Measurements from ENCODE around the gene CACNA2D3. TPM values are rescaled to one million over a fixed set of nuclear protein-coding genes. Genes with fewer than 3 reads are reported as not detected.

Gene CACNA2D3
- total RNA-seq, 4 donors from 2014 or later: 0.55 to 3.4 (median 1.6) TPM

GRCh38 chr3:54939557-54940300, 817.4 kb downstream of the CACNA2D3 start:
- 47% methylated on average over 6 of the region's 6 CpGs; no CpG with 5 or more reads in 1 of the 2 donors for WGBS, 2 donors (ENCODE audit: low coverage in 1 of 2)
- no peak overlapping the region for H3K4me3 ChIP-seq
- TF ChIP-seq POLR2AphosphoS5 (IDR thresholded peaks at IDR 0.05): no peak
- no peak for TF ChIP-seq EP300 (IDR thresholded peaks at IDR 0.05; ENCODE audit: low read depth)
- TF ChIP-seq, protein P1, sequence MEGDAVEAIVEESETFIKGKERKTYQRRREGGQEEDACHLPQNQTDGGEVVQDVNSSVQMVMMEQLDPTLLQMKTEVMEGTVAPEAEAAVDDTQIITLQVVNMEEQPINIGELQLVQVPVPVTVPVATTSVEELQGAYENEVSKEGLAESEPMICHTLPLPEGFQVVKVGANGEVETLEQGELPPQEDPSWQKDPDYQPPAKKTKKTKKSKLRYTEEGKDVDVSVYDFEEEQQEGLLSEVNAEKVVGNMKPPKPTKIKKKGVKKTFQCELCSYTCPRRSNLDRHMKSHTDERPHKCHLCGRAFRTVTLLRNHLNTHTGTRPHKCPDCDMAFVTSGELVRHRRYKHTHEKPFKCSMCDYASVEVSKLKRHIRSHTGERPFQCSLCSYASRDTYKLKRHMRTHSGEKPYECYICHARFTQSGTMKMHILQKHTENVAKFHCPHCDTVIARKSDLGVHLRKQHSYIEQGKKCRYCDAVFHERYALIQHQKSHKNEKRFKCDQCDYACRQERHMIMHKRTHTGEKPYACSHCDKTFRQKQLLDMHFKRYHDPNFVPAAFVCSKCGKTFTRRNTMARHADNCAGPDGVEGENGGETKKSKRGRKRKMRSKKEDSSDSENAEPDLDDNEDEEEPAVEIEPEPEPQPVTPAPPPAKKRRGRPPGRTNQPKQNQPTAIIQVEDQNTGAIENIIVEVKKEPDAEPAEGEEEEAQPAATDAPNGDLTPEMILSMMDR (IDR thresholded peaks at IDR 0.05): no peak
- no peak for TF ChIP-seq POLR2A (IDR thresholded peaks at IDR 0.05)
- no peaks in the 10 kb centered on the region for H3K27me3 ChIP-seq
- DNase-seq: no peak
- no peaks in the 10 kb centered on the region for H3K36me3 ChIP-seq
- no peaks in the 10 kb centered on the region for H3K9me3 ChIP-seq
- H3K27ac ChIP-seq: no peak overlapping the region
- in situ Hi-C loops (cut with MboI; ENCODE audit: low pct_ligation_motif_present in 1 of 4, low pct_unique_long_range_greater_than_20kb in 1 of 4, low sequenced_read_pairs in 3 of 4): no loop called here
- no peaks in the 10 kb centered on the region for H3K4me1 ChIP-seq
- intact Hi-C loops (cut with DNase I; ENCODE audit: low total_unique reads): no loop called here

- in situ Hi-C loops (cut with MboI; ENCODE audit: low pct_ligation_motif_present in 1 of 4, low pct_unique_long_range_greater_than_20kb in 1 of 4, low sequenced_read_pairs in 3 of 4): no loop called here
- TF ChIP-seq POLR2AphosphoS5 (IDR thresholded peaks at IDR 0.05) (no peak), EP300 (IDR thresholded peaks at IDR 0.05; ENCODE audit: low read depth) (no peak), POLR2A (IDR thresholded peaks at IDR 0.05) (no peak)
- TF ChIP-seq, protein P1 (IDR thresholded peaks at IDR 0.05): no peak
Observed at GRCh38 chr3:54940971-54941370, 818.6 kb downstream of the CACNA2D3 start.

GRCh38 chr3:54941690-54942362, 819.5 kb downstream of the CACNA2D3 start:
- in situ Hi-C loops (cut with MboI; ENCODE audit: low pct_ligation_motif_present in 1 of 4, low pct_unique_long_range_greater_than_20kb in 1 of 4, low sequenced_read_pairs in 3 of 4): no loop called here
- Histone ChIP-seq H3K27me3 (no peaks in the 10 kb centered on the region), H3K4me3 (no peak overlapping the region), H3K27ac (no peak overlapping the region), H3K36me3 (no peaks in the 10 kb centered on the region), H3K9me3 (no peaks in the 10 kb centered on the region), H3K4me1 (no peaks in the 10 kb centered on the region)
- TF ChIP-seq, protein P1 (IDR thresholded peaks at IDR 0.05): no peak
- TF ChIP-seq POLR2A (IDR thresholded peaks at IDR 0.05) (no peak), POLR2AphosphoS5 (IDR thresholded peaks at IDR 0.05) (no peak), EP300 (IDR thresholded peaks at IDR 0.05; ENCODE audit: low read depth) (no peak)
- 60 to 78% methylated on average over 3 to 7 of the region's 7 CpGs for WGBS, 2 donors (ENCODE audit: low coverage in 1 of 2)
- DNase-seq: no peak
- intact Hi-C loops (cut with DNase I; ENCODE audit: low total_unique reads): no loop called here

More at GRCh38 chr3:54940971-54941370, 818.6 kb downstream of the CACNA2D3 start:
- H3K9me3 ChIP-seq: no peaks in the 10 kb centered on the region
- 74 to 76% methylated on average over 2 of the region's 2 CpGs for WGBS, 2 donors (ENCODE audit: low coverage in 1 of 2)
- no peak for DNase-seq
- intact Hi-C loops (cut with DNase I; ENCODE audit: low total_unique reads): no loop called here
- H3K4me1 ChIP-seq: no peaks in the 10 kb centered on the region
- no peaks in the 10 kb centered on the region for H3K36me3 ChIP-seq
- no peak overlapping the region for H3K4me3 ChIP-seq
- H3K27ac ChIP-seq: no peak overlapping the region
- H3K27me3 ChIP-seq: no peaks in the 10 kb centered on the region

GRCh38 chr3:54949491-54950044, 827.2 kb downstream of the CACNA2D3 start:
- TF ChIP-seq POLR2A (IDR thresholded peaks at IDR 0.05): no peak
- TF ChIP-seq POLR2AphosphoS5 (IDR thresholded peaks at IDR 0.05): no peak
- TF ChIP-seq, protein P1 (IDR thresholded peaks at IDR 0.05): no peak
- Histone ChIP-seq H3K4me3 (no peak overlapping the region), H3K4me1 (no peaks in the 10 kb centered on the region), H3K36me3 (no peaks in the 10 kb centered on the region), H3K27ac (no peak overlapping the region), H3K9me3 (no peaks in the 10 kb centered on the region), H3K27me3 (no peaks in the 10 kb centered on the region)
- 82% methylated on average over 4 of the region's 4 CpGs; no CpG with 5 or more reads in 1 of the 2 donors for WGBS, 2 donors (ENCODE audit: low coverage in 1 of 2)
- intact Hi-C loops (cut with DNase I; ENCODE audit: low total_unique reads): no loop called here
- in situ Hi-C loops (cut with MboI; ENCODE audit: low pct_ligation_motif_present in 1 of 4, low pct_unique_long_range_greater_than_20kb in 1 of 4, low sequenced_read_pairs in 3 of 4): no loop called here
- DNase-seq: no peak

Data from transverse colon (tissue), 4 donors.